ENCODE measurements around the gene PTPRM. TPM values are rescaled to one million over a fixed set of nuclear protein-coding genes. Genes with fewer than 3 reads are reported as not detected.

PTPRM gene
- total and polyA plus RNA-seq, 2 experiments from 2014 or later: 1.6 to 5.3 TPM

- H3K27me3 ChIP-seq (ENCODE audit: insufficient read depth): no peaks in the 10 kb centered on the region
- Mint-ChIP-seq H3K4me3 (no peak overlapping the region), H3K27ac (no peak overlapping the region), H3K36me3 (ENCODE audit: low read depth) (no peaks in the 10 kb centered on the region), H3K27me3 (ENCODE audit: insufficient read depth, low read depth, poor library complexity) (peaks cover 3% of the 10 kb centered on the region), H3K9me3 (no peaks in the 10 kb centered on the region), H3K4me1 (no peaks in the 10 kb centered on the region)
- no peak overlapping the region for H3K4me3 ChIP-seq
- H3K4me1 ChIP-seq (ENCODE audit: insufficient read depth): no peaks in the 10 kb centered on the region
- H3K79me2 ChIP-seq (replicated peaks; ENCODE audit: insufficient read depth): no peaks in the 10 kb centered on the region
- DNase-seq (ENCODE audit: low spot score): no peak
- no peak for ATAC-seq
- H2AFZ ChIP-seq: no peak overlapping the region
- TF ChIP-seq STAT1 (IDR thresholded peaks at IDR 0.05; ENCODE audit: unreplicated experiment): no peak
- no peaks in the 10 kb centered on the region for H3K36me3 ChIP-seq (ENCODE audit: insufficient read depth)
- no peak overlapping the region for H3K4me2 ChIP-seq
- no peak overlapping the region for H3K27ac ChIP-seq (ENCODE audit: low read depth)
- no peaks in the 10 kb centered on the region for H4K20me1 ChIP-seq (replicated peaks; ENCODE audit: insufficient read depth)
- H3K9me2 ChIP-seq (ENCODE audit: insufficient read depth): no peaks in the 10 kb centered on the region; the same call in 1 of the 2 replicates
- no peaks in the 10 kb centered on the region for H3F3A ChIP-seq (replicated peaks; ENCODE audit: low read depth)
Measured at GRCh38 chr18:7638321-7638720, 71.2 kb downstream of the PTPRM start.

GRCh38 chr18:7641813-7642212 lies 74.7 kb downstream of the PTPRM start:
- no peak overlapping the region for H3K27ac Mint-ChIP-seq
- Histone ChIP-seq H3K79me2 (replicated peaks; ENCODE audit: insufficient read depth) (no peaks in the 10 kb centered on the region), H3K4me3 (no peak overlapping the region), H3K4me2 (no peak overlapping the region), H3K27ac (ENCODE audit: low read depth) (no peak overlapping the region), H4K20me1 (replicated peaks; ENCODE audit: insufficient read depth) (no peaks in the 10 kb centered on the region), H3F3A (replicated peaks; ENCODE audit: low read depth) (no peaks in the 10 kb centered on the region), H2AFZ (no peak overlapping the region), H3K4me1 (ENCODE audit: insufficient read depth) (peaks cover 5% of the 10 kb centered on the region; the same call in 1 of the 2 replicates), H3K9me2 (ENCODE audit: insufficient read depth) (no peaks in the 10 kb centered on the region), H3K36me3 (ENCODE audit: insufficient read depth) (no peaks in the 10 kb centered on the region), H3K27me3 (ENCODE audit: insufficient read depth) (no peaks in the 10 kb centered on the region)
- H3K4me3 Mint-ChIP-seq: no peak overlapping the region
- no peaks in the 10 kb centered on the region for H3K36me3 Mint-ChIP-seq (ENCODE audit: low read depth)
- DNase-seq (ENCODE audit: low spot score): no peak
- ATAC-seq: no peak
- peaks cover 3% of the 10 kb centered on the region for H3K27me3 Mint-ChIP-seq (ENCODE audit: insufficient read depth, low read depth, poor library complexity)
- TF ChIP-seq CTCF (conservative IDR thresholded peaks at IDR 0.05; ENCODE audit: low read depth in 2 of 2) (no peak), STAT1 (IDR thresholded peaks at IDR 0.05; ENCODE audit: unreplicated experiment) (no peak)
- H3K4me1 Mint-ChIP-seq: peaks cover 10% of the 10 kb centered on the region
- H3K9me3 Mint-ChIP-seq: no peaks in the 10 kb centered on the region

GRCh38 chr18:7642331-7642890 lies 75.3 kb downstream of the PTPRM start:
- H3K9me2 ChIP-seq (ENCODE audit: insufficient read depth): no peaks in the 10 kb centered on the region
- no peak overlapping the region for H3K27ac ChIP-seq (ENCODE audit: low read depth)
- H4K20me1 ChIP-seq (replicated peaks; ENCODE audit: insufficient read depth): no peaks in the 10 kb centered on the region
- H3K4me1 ChIP-seq (ENCODE audit: insufficient read depth): peaks cover 7% of the 10 kb centered on the region; the same call in 1 of the 2 replicates
- DNase-seq (ENCODE audit: low spot score) (no peak), ATAC-seq (no peak)
- no peaks in the 10 kb centered on the region for H3K79me2 ChIP-seq (replicated peaks; ENCODE audit: insufficient read depth)
- no peak overlapping the region for H3K4me2 ChIP-seq
- Mint-ChIP-seq H3K36me3 (ENCODE audit: low read depth) (no peaks in the 10 kb centered on the region), H3K4me1 (peaks cover 12% of the 10 kb centered on the region), H3K4me3 (no peak overlapping the region), H3K9me3 (no peaks in the 10 kb centered on the region), H3K27ac (no peak overlapping the region), H3K27me3 (ENCODE audit: insufficient read depth, low read depth, poor library complexity) (peaks cover 3% of the 10 kb centered on the region)
- no peaks in the 10 kb centered on the region for H3K27me3 ChIP-seq (ENCODE audit: insufficient read depth)
- no peak overlapping the region for H2AFZ ChIP-seq
- no peak overlapping the region for H3K4me3 ChIP-seq
- no peaks in the 10 kb centered on the region for H3K36me3 ChIP-seq (ENCODE audit: insufficient read depth)
- H3F3A ChIP-seq (replicated peaks; ENCODE audit: low read depth): no peaks in the 10 kb centered on the region
- TF ChIP-seq ZNF331 (CRISPR knock-in tag; IDR thresholded peaks at IDR 0.05; ENCODE audit: low read depth) (no peak), REST (IDR thresholded peaks at IDR 0.05; ENCODE audit: unreplicated experiment) (no peak), EZH2phosphoT487 (IDR thresholded peaks at IDR 0.05; ENCODE audit: unreplicated experiment) (no peak), NANOG (IDR thresholded peaks at IDR 0.05; ENCODE audit: borderline replicate concordance) (no peak), CREB1 (CRISPR knock-in tag; IDR thresholded peaks at IDR 0.05; ENCODE audit: low read depth) (no peak), POLR2AphosphoS5 (IDR thresholded peaks at IDR 0.05; ENCODE audit: low read depth) (no peak), STAT1 (IDR thresholded peaks at IDR 0.05; ENCODE audit: unreplicated experiment) (no peak), EZH2 (IDR thresholded peaks at IDR 0.05; ENCODE audit: low read depth, unreplicated experiment) (no peak)
